ENCODE measurements around the gene SLC35E3. TPM values are rescaled to one million over a fixed set of nuclear protein-coding genes. Genes with fewer than 3 reads are reported as not detected.

The SLC35E3 gene
- total RNA-seq, 1 experiment from 2014 or later, result 4.9 TPM

- ChIA-PET CTCF (no interaction called here), RAD21 (ENCODE audit: low non-redundant PET in 1 of 2, low total read pairs in 2 of 2, uncharacterized antibody in 2 of 2, unreplicated experiment in 2 of 2) (no interaction called here), POLR2A (no interaction called here)
- no peak overlapping the region for H3K27ac ChIP-seq (ENCODE audit: low read depth, low read length)
- H3K9me3 ChIP-seq (ENCODE audit: control insufficient read depth in 1 of 2, insufficient read depth in 1 of 2, low read depth in 1 of 2, low read length in 2 of 2), result no peaks in the 10 kb centered on the region
- BruUV-seq (replicated peaks), result no TSS peak
- H4K20me1 ChIP-seq (ENCODE audit: insufficient read depth), result no peaks in the 10 kb centered on the region
- H3K4me2 ChIP-seq (ENCODE audit: low read length), result no peak overlapping the region
- no peaks in the 10 kb centered on the region; a peak in 2 of 4 replicates for H3K36me3 ChIP-seq (ENCODE audit: control insufficient read depth in 1 of 2, insufficient read depth in 2 of 2, low read length in 2 of 2)
- H3K79me2 ChIP-seq (ENCODE audit: insufficient read depth, low read length), result no peaks in the 10 kb centered on the region
- intact Hi-C loops (cut with micrococcal nuclease), result no loop called here
- no peak overlapping the region for H2AFZ ChIP-seq (ENCODE audit: low read depth, low read length, poor library complexity, severe bottlenecking)
- no peaks in the 10 kb centered on the region for H3K9me2 ChIP-seq (ENCODE audit: insufficient read depth)
- no peaks in the 10 kb centered on the region for H3K27me3 ChIP-seq (ENCODE audit: insufficient read depth, low read length)
- H3K9ac ChIP-seq (ENCODE audit: low read length), result no peak overlapping the region
- no peaks in the 10 kb centered on the region for H3K4me1 ChIP-seq (ENCODE audit: control insufficient read depth in 1 of 2, insufficient read depth in 2 of 2, low read length in 2 of 2)
- ATAC-seq (no peak), DNase-seq (ENCODE audit: low read depth, low spot score) (no peak)
- no peak for TF ChIP-seq POLR2A (IDR thresholded peaks at IDR 0.05; ENCODE audit: borderline replicate concordance, extremely low read depth, insufficient read depth, insufficient read length)
- no peak overlapping the region for H3K4me3 ChIP-seq (replicated peaks in 1 of 2; ENCODE audit: low read depth in 1 of 2, low read length in 2 of 2)
Measured at GRCh38 chr12:68771223-68771925, 25.4 kb downstream of the SLC35E3 start.

- no peak for DNase-seq (ENCODE audit: low read depth, low spot score)
- BruUV-seq (replicated peaks), result no TSS peak
- RAD21 ChIA-PET (ENCODE audit: low non-redundant PET in 1 of 2, low total read pairs in 2 of 2, uncharacterized antibody in 2 of 2, unreplicated experiment in 2 of 2), result no interaction called here
- Histone ChIP-seq H3K9ac (ENCODE audit: low read length) (no peak overlapping the region), H3K27me3 (ENCODE audit: insufficient read depth, low read length) (no peaks in the 10 kb centered on the region), H3K9me2 (ENCODE audit: insufficient read depth) (no peaks in the 10 kb centered on the region), H3K4me3 (replicated peaks in 1 of 2; ENCODE audit: low read depth in 1 of 2, low read length in 2 of 2) (no peak overlapping the region), H2AFZ (ENCODE audit: low read depth, low read length, poor library complexity, severe bottlenecking) (no peak overlapping the region), H3K4me2 (ENCODE audit: low read length) (no peak overlapping the region), H3K36me3 (ENCODE audit: control insufficient read depth in 1 of 2, insufficient read depth in 2 of 2, low read length in 2 of 2) (no peaks in the 10 kb centered on the region), H3K9me3 (ENCODE audit: control insufficient read depth in 1 of 2, insufficient read depth in 1 of 2, low read depth in 1 of 2, low read length in 2 of 2) (no peaks in the 10 kb centered on the region), H3K4me1 (ENCODE audit: control insufficient read depth in 1 of 2, insufficient read depth in 2 of 2, low read length in 2 of 2) (no peaks in the 10 kb centered on the region), H3K27ac (ENCODE audit: low read depth, low read length) (no peak overlapping the region), H4K20me1 (ENCODE audit: insufficient read depth) (no peaks in the 10 kb centered on the region), H3K79me2 (ENCODE audit: insufficient read depth, low read length) (no peaks in the 10 kb centered on the region)
- intact Hi-C loops (cut with micrococcal nuclease), result no loop called here
- POLR2A ChIA-PET, result no interaction called here
- ATAC-seq, result no peak
- TF ChIP-seq SP1 (IDR thresholded peaks at IDR 0.05; ENCODE audit: low read depth) (no peak), EGR1 (IDR thresholded peaks at IDR 0.05; ENCODE audit: low read depth) (no peak), ELF1 (IDR thresholded peaks at IDR 0.05; ENCODE audit: borderline replicate concordance, low read depth) (no peak), REST (IDR thresholded peaks at IDR 0.05; ENCODE audit: low read depth) (no peak), FOSL1 (IDR thresholded peaks at IDR 0.05; ENCODE audit: low read depth) (no peak), MAX (IDR thresholded peaks at IDR 0.05) (no peak)
- CTCF ChIA-PET, result no interaction called here
Measured at GRCh38 chr12:68772714-68773113, 26.7 kb downstream of the SLC35E3 start.

Data from HCT116 (cell line).